Measurements from ENCODE around the gene TMIGD3.

DNA sequence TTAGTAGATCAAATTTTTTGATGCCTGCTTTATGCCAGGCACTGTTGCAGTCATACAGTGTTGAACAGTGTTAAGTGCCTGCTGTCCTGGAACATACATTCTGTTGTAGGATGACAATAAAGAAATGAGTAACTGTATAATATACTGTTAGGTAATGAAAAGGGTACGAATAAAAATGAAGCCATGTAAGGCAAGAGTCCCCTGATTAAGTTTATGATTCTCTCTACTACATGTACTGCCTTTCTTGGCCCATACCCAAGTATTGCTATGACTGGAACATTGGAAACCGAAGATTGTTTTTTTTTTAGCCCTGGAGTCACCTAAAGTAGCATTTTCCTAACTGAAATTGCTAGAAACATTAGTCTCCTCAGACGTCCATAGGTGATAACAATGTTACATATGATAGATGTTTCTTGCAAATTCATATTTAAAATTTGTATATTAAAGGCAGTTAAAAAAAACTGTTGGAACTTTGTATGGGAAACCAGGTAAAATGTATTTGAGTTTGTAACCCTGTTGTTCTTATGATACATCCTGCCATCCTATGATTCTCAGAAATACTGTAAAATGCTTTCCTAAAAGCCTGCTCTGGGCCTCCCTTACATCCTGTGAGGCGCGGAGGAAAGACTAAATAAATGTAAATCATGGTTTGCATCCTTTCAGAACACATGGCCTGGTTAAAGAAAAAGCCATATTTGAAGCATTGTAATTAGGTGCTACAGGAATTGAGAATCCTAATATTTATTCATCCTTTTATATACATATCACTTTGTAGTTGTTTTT, 48.4 kb downstream of the TMIGD3 start:
- TF ChIP-seq, protein P1, sequence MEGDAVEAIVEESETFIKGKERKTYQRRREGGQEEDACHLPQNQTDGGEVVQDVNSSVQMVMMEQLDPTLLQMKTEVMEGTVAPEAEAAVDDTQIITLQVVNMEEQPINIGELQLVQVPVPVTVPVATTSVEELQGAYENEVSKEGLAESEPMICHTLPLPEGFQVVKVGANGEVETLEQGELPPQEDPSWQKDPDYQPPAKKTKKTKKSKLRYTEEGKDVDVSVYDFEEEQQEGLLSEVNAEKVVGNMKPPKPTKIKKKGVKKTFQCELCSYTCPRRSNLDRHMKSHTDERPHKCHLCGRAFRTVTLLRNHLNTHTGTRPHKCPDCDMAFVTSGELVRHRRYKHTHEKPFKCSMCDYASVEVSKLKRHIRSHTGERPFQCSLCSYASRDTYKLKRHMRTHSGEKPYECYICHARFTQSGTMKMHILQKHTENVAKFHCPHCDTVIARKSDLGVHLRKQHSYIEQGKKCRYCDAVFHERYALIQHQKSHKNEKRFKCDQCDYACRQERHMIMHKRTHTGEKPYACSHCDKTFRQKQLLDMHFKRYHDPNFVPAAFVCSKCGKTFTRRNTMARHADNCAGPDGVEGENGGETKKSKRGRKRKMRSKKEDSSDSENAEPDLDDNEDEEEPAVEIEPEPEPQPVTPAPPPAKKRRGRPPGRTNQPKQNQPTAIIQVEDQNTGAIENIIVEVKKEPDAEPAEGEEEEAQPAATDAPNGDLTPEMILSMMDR (conservative IDR thresholded peaks at IDR 0.05; ENCODE audit: low read depth, low read length): no peak
- TF ChIP-seq EZH2phosphoT487 (IDR thresholded peaks at IDR 0.05; ENCODE audit: borderline replicate concordance, low read length): no peak

All from PC-3 (cell line).